Panc1 (cell line): ENCODE results near the gene RANBP2.
"Not testable (repeated sequence)": the region's sequence is repeated elsewhere in the genome, so short reads cannot be mapped to it uniquely, and the experiment has no call there.

Experiments used
- POLR2AphosphoS5 ChIP-seq: IDR thresholded peaks from 2 replicates; pipeline ENCODE4 v1.6.1; 2012; ENCODE audit warnings: mild to moderate bottlenecking, low read depth, low read length, moderate library complexity
- REST ChIP-seq, 2 experiments: IDR thresholded peaks; 2 replicates each; pipeline ENCODE4 v1.6.1; 2011 to 2012; ENCODE audit warnings: low read depth in 2 of 2, control low read depth in 1 of 2, low read length in 1 of 2, mild to moderate bottlenecking in 1 of 2, moderate library complexity in 1 of 2; ENCODE audit not compliant: insufficient read depth in 1 of 2
- TF ChIP-seq, protein P1 (sequence below): fragments of 450-650 bp; IDR thresholded peaks from 2 replicates; pipeline ENCODE4 v1.5.1; 2017; ENCODE audit warnings: mild to moderate bottlenecking

GRCh38 chr2:108690001-108690400 is 29.3 kb upstream of the RANBP2 start:
- TF ChIP-seq, protein P1, sequence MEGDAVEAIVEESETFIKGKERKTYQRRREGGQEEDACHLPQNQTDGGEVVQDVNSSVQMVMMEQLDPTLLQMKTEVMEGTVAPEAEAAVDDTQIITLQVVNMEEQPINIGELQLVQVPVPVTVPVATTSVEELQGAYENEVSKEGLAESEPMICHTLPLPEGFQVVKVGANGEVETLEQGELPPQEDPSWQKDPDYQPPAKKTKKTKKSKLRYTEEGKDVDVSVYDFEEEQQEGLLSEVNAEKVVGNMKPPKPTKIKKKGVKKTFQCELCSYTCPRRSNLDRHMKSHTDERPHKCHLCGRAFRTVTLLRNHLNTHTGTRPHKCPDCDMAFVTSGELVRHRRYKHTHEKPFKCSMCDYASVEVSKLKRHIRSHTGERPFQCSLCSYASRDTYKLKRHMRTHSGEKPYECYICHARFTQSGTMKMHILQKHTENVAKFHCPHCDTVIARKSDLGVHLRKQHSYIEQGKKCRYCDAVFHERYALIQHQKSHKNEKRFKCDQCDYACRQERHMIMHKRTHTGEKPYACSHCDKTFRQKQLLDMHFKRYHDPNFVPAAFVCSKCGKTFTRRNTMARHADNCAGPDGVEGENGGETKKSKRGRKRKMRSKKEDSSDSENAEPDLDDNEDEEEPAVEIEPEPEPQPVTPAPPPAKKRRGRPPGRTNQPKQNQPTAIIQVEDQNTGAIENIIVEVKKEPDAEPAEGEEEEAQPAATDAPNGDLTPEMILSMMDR: not testable (repeated sequence)
- TF ChIP-seq POLR2AphosphoS5; REST (IDR thresholded peaks at IDR 0.05; ENCODE audit: insufficient read depth in 1 of 2, low read depth in 2 of 2, low read length in 1 of 2): not testable (repeated sequence)
